ENCODE data around the gene PCSK7. TPM values are rescaled to one million over a fixed set of nuclear protein-coding genes. Genes with fewer than 3 reads are reported as not detected.

Gene PCSK7
- total and polyA plus RNA-seq, 9 donors: 19.2 to 33.7 (median 22.7) TPM

DNA sequence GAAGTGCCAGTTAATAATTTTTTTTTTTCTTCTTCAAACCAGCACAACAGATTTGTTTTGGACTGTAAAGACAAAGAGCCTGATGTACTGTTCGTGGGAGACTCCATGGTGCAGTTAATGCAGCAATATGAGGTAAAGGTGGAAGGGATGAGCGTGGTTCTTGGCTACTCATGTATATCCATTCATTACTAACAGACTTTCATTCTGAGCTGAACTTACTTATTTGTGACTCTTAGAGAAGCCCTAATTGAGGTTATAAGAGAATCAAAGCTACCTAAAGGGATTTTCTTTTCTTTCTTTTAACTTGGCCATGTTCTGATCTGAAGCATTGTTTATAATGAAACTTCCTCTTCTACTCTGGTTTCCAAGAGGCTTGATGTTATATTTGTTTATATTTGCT is 72.0 kb downstream of the PCSK7 start:
- no CpG with 5 or more reads among the region's 2 CpGs for WGBS (ENCODE audit: insufficient coverage)
- H3K36me3 ChIP-seq (ENCODE audit: control insufficient read depth, insufficient read depth, low read length): peaks cover 48% of the 10 kb centered on the region
- no peaks in the 10 kb centered on the region for H3K9me3 ChIP-seq (replicated peaks; ENCODE audit: control insufficient read depth, low read depth, low read length)
- no peaks in the 10 kb centered on the region for H3K27me3 ChIP-seq (ENCODE audit: control insufficient read depth, insufficient read depth, low read length)
- no peak overlapping the region for H3K27ac ChIP-seq (ENCODE audit: low read length)
- no peak overlapping the region for H3K4me3 ChIP-seq (ENCODE audit: low read length)
- no peaks in the 10 kb centered on the region for H3K4me1 ChIP-seq (ENCODE audit: control insufficient read depth, insufficient read depth, low read length)
- DNase-seq: no peak

DNA sequence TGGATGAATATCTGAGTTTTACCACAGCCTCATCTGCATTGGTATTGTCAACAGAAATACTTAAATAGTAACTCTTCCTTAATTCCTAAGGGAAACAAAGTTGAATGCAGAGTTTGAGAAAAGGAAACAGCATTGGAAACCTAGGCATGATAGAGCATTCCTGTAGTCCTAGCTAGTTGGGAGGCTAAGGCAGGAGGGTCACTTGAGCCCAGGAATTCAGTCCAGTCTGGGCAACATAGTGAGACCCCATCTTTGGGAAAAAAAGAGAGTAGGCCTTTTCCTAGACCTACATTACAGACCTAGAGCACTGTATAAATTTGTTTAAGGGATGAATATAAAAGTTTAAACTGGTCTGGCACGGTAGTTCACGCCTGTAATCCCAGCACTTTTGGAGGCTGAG is 74.4 kb downstream of the PCSK7 start:
- Histone ChIP-seq H3K36me3 (ENCODE audit: control insufficient read depth, insufficient read depth, low read length) (peaks cover 38% of the 10 kb centered on the region), H3K9me3 (replicated peaks; ENCODE audit: control insufficient read depth, low read depth, low read length) (no peaks in the 10 kb centered on the region), H3K4me3 (ENCODE audit: low read length) (no peak overlapping the region), H3K27ac (ENCODE audit: low read length) (no peak overlapping the region), H3K27me3 (ENCODE audit: control insufficient read depth, insufficient read depth, low read length) (no peaks in the 10 kb centered on the region), H3K4me1 (ENCODE audit: control insufficient read depth, insufficient read depth, low read length) (no peaks in the 10 kb centered on the region)
- no peak for DNase-seq
- no CpG with 5 or more reads among the region's 2 CpGs for WGBS (ENCODE audit: insufficient coverage)

DNA sequence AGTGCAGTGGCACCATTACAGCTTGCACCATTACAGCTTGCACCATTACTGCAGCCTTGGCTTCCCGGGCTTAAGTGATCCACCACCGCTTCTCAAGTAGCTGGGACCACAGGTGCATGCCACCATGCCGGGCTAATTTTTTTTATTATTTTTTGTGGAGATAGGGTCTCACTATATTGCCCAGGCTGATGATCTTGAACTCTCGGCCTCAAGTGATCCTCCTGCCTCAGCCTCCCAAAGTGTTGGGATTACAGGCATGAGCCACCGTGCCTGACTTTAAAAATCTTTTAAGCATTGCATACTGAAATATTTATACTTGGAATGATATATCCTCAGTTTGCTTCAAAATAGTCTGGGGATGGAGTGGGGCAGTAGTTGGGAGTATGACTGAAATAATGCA is 77.4 kb downstream of the PCSK7 start:
- WGBS (ENCODE audit: insufficient coverage): no CpG with 5 or more reads among the region's 5 CpGs
- Histone ChIP-seq H3K27ac (ENCODE audit: low read length) (no peak overlapping the region), H3K9me3 (replicated peaks; ENCODE audit: control insufficient read depth, low read depth, low read length) (no peaks in the 10 kb centered on the region), H3K27me3 (ENCODE audit: control insufficient read depth, insufficient read depth, low read length) (no peaks in the 10 kb centered on the region), H3K36me3 (ENCODE audit: control insufficient read depth, insufficient read depth, low read length) (peaks cover 20% of the 10 kb centered on the region), H3K4me1 (ENCODE audit: control insufficient read depth, insufficient read depth, low read length) (no peaks in the 10 kb centered on the region), H3K4me3 (ENCODE audit: low read length) (no peak overlapping the region)
- DNase-seq: no peak

Other genes starting within 250 kb of the PCSK7 start
- 20.0 TPM for gene SIK3, start 133.6 kb downstream of the PCSK7 start, total RNA-seq
- gene SIK3, start 133.6 kb downstream of the PCSK7 start, polyA plus RNA-seq (ENCODE audit: insufficient read depth in 1 of 8, insufficient read length in 8 of 8, low replicate concordance in 1 of 8): 10 to 100 TPM; 24.3 to 35.0 (median 30.2) TPM
- 59.8 TPM for gene PAFAH1B2, start 87.8 kb downstream of the PCSK7 start, total RNA-seq
- gene PAFAH1B2, start 87.8 kb downstream of the PCSK7 start, polyA plus RNA-seq (ENCODE audit: insufficient read depth in 1 of 8, insufficient read length in 8 of 8, low replicate concordance in 1 of 8): 10 to 100 TPM; 33.2 to 57.2 (median 48.5) TPM
- 14.8 TPM for gene SIDT2, start 53.3 kb downstream of the PCSK7 start, total RNA-seq
- gene SIDT2, start 53.3 kb downstream of the PCSK7 start, polyA plus RNA-seq (ENCODE audit: insufficient read depth in 1 of 8, insufficient read length in 8 of 8, low replicate concordance in 1 of 8): 10 to 100 TPM; 19.9 to 39.3 (median 30.4) TPM
- gene TAGLN, start 32.7 kb downstream of the PCSK7 start, total RNA-seq: 95.4 TPM
- 100 to 1,000 TPM in 7 of 8 donors, 10 to 100 TPM in 1; 98.5 to 140 (median 113) TPM for gene TAGLN, start 32.7 kb downstream of the PCSK7 start, polyA plus RNA-seq (ENCODE audit: insufficient read depth in 1 of 8, insufficient read length in 8 of 8, low replicate concordance in 1 of 8)
- 11.0 TPM for gene RNF214, start 598 bp upstream of the PCSK7 start, total RNA-seq
- gene RNF214, start 598 bp upstream of the PCSK7 start, polyA plus RNA-seq (ENCODE audit: insufficient read depth in 1 of 8, insufficient read length in 8 of 8, low replicate concordance in 1 of 8): 10 to 100 TPM; 14.4 to 19.4 (median 17.5) TPM
- gene BACE1-AS, start 59.3 kb upstream of the PCSK7 start, total RNA-seq: 5.9 TPM
- gene BACE1-AS, start 59.3 kb upstream of the PCSK7 start, polyA plus RNA-seq (ENCODE audit: insufficient read depth in 1 of 8, insufficient read length in 8 of 8, low replicate concordance in 1 of 8): 10 to 100 TPM in 5 of 8 donors, 1 to 10 TPM in 3; 7.8 to 14.7 (median 12.1) TPM
- 16.6 TPM for gene BACE1, start 84.2 kb upstream of the PCSK7 start, total RNA-seq
- 10 to 100 TPM; 30.1 to 40.8 (median 36.7) TPM for gene BACE1, start 84.2 kb upstream of the PCSK7 start, polyA plus RNA-seq (ENCODE audit: insufficient read depth in 1 of 8, insufficient read length in 8 of 8, low replicate concordance in 1 of 8)
- gene CEP164, start 95.8 kb upstream of the PCSK7 start, total RNA-seq: 17.3 TPM
- gene CEP164, start 95.8 kb upstream of the PCSK7 start, polyA plus RNA-seq (ENCODE audit: insufficient read depth in 1 of 8, insufficient read length in 8 of 8, low replicate concordance in 1 of 8): 10 to 100 TPM; 10.4 to 17.2 (median 14.5) TPM